HepG2 (cell line): ENCODE results near the gene RPS19.

Source experiments
- AKNA ChIP-seq: sonication (generic); formaldehyde crosslinking; IDR thresholded peaks from 2 replicates; pipeline ENCODE4 v1.4.0; 2020; ENCODE audit warnings: missing genetic modification reagents, borderline replicate concordance
- CTCF ChIP-seq: sonication (generic); formaldehyde crosslinking; IDR thresholded peaks from 2 replicates; pipeline ENCODE4 v1.5.0; 2020; ENCODE audit warnings: mild to moderate bottlenecking, missing genetic modification reagents, moderate library complexity
- FOXO1 ChIP-seq: sonication (generic); formaldehyde crosslinking; IDR thresholded peaks from 2 replicates; pipeline ENCODE4 v1.4.0; 2020; ENCODE audit warnings: missing genetic modification reagents
- KLF9 ChIP-seq: IDR thresholded peaks from 2 replicates; pipeline ENCODE4 v1.6.1; 2016; ENCODE audit warnings: low read depth
- RBM39 ChIP-seq: fragments of 200-400 bp; formaldehyde crosslinking; IDR thresholded peaks from one replicate; pipeline ENCODE4 v1.6.1; 2018; ENCODE audit warnings: antibody characterized with exemption, mild to moderate bottlenecking, low read depth, low read length; ENCODE audit not compliant: poor library complexity, severe bottlenecking
- RXRA ChIP-seq: sonication (generic); formaldehyde crosslinking; IDR thresholded peaks from 2 replicates; pipeline ENCODE4 v1.5.1; 2020; ENCODE audit warnings: missing genetic modification reagents
- TCF7L2 ChIP-seq: IDR thresholded peaks from 2 replicates; pipeline ENCODE4 v1.6.1; 2011; ENCODE audit warnings: mild to moderate bottlenecking, low read depth, low read length, moderate library complexity
- TEAD2 ChIP-seq: sonication (generic); formaldehyde crosslinking; IDR thresholded peaks from 2 replicates; pipeline ENCODE4 v1.9.0; 2021; ENCODE audit warnings: missing genetic modification reagents
- TP53 ChIP-seq: sonication (generic); formaldehyde crosslinking; conservative IDR thresholded peaks from 2 replicates; pipeline ENCODE4 v1.4.0; 2020; ENCODE audit warnings: missing genetic modification reagents
- ZFP36 ChIP-seq: fragments of 150-350 bp; IDR thresholded peaks from 2 replicates; pipeline ENCODE4 v1.6.1; 2018; ENCODE audit warnings: borderline replicate concordance, low read length, low read depth; ENCODE audit not compliant: partially characterized antibody
- ZFP36L1 ChIP-seq: sonication (generic); formaldehyde crosslinking; IDR thresholded peaks from 2 replicates; pipeline ENCODE4 v1.8.0; 2022; ENCODE audit warnings: mild to moderate bottlenecking, missing genetic modification reagents, moderate library complexity
- ZFP91 ChIP-seq: sonication (generic); formaldehyde crosslinking; IDR thresholded peaks from 2 replicates; pipeline ENCODE4 v1.9.0; 2022; ENCODE audit warnings: missing genetic modification reagents, mild to moderate bottlenecking, borderline replicate concordance
- ZIK1 ChIP-seq: sonication (generic); formaldehyde crosslinking; IDR thresholded peaks from 2 replicates; pipeline ENCODE4 v1.5.0; 2020; ENCODE audit warnings: mild to moderate bottlenecking, low read depth, missing genetic modification reagents, borderline replicate concordance
- ZNF776 ChIP-seq: sonication (generic); formaldehyde crosslinking; IDR thresholded peaks from 2 replicates; pipeline ENCODE4 v1.4.0; 2020; ENCODE audit warnings: mild to moderate bottlenecking, missing genetic modification reagents

- TF ChIP-seq RXRA (no peak), ZFP91 (no peak), CTCF (CRISPR knock-in tag) (no peak), FOXO1 (CRISPR knock-in tag) (no peak), ZFP36L1 (CRISPR knock-in tag) (no peak), RBM39 (no peak), KLF9 (CRISPR knock-in tag) (no peak), TEAD2 (CRISPR knock-in tag) (no peak), TP53 (CRISPR knock-in tag) (no peak), TCF7L2 (no peak), AKNA (CRISPR knock-in tag) (no peak), ZIK1 (no peak), ZNF776 (no peak), ZFP36 (no peak)
Measured at GRCh38 chr19:41894350-41894749, 34.3 kb downstream of the RPS19 start.
